ENCODE results near the gene SLC25A34. TPM values are rescaled to one million over a fixed set of nuclear protein-coding genes. Genes with fewer than 3 reads are reported as not detected.
A peak's percentile ranks its signal among the peaks of the same experiment; 100 is the strongest.

Gene SLC25A34
- total RNA-seq, 5 donors from 2014 or later (not counting 1 experiment from before 2014, with no cell fraction given), result 1.8 to 4.1 (median 2.6) TPM

DNA sequence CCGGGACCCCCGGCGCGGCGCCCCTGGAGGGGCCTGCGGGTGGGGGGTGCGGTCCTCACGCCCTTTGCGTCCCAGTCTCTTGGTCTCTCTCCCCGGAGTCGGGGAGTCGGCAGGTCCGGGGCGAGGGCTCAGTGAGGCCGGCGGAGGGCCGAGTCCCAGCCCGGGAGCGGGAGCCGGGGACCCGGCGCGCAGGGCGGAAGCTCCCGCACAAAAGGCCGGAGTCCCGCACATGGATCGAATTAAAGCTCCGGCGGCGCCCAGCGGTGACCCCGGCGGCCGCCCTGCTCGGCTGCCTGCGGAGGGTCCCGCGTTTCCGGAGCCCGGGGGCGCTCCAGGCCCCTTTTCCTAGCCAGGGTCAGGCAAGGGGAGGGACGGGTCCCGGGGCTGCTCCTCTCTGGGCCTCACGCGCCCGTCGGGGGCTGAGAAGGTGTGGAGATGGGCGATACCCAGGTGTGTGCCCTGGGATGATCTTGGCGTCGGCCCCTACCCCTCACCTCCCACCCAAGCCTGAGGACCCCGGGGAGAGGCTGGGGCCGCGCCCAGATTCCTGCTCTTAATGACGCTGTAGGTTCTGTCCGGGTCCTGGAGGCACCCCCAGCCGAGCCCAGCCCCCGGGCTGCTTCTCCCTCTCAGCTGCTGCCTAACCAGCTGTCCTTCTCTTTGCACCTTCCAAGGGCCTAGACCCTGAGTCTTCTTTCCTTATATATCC lies 23.0 kb downstream of the SLC25A34 start:
- H3K27me3 ChIP-seq (replicated peaks in 1 of 2; ENCODE audit: control insufficient read depth in 2 of 2, extremely low read depth in 1 of 2, insufficient read depth in 2 of 2, low read length in 1 of 2), result peaks cover 14 to 63% of the 10 kb centered on the region in 2 experiments
- no peak overlapping the region for H3K27ac ChIP-seq (ENCODE audit: low read length)
- peak overlapping the region in 1 of 2 donors; percentile 57 for H3K4me3 ChIP-seq (ENCODE audit: control insufficient read depth in 1 of 2, extremely low read depth in 1 of 2, low read length in 1 of 2)
- H3K36me3 ChIP-seq (ENCODE audit: control insufficient read depth in 2 of 2, extremely low read depth in 1 of 2, insufficient read depth in 1 of 2, low read length in 1 of 2), result no peaks in the 10 kb centered on the region
- DNase-seq, result no peak
- ChIA-PET CTCF (no interaction called here), POLR2A (no interaction called here)
- Mint-ChIP-seq H3K27ac (no peak overlapping the region), H3K9me3 (no peaks in the 10 kb centered on the region), H3K36me3 (no peaks in the 10 kb centered on the region), H3K27me3 (peaks cover 23 to 57% of the 10 kb centered on the region in 2 donors), H3K4me3 (peak overlapping the region; percentile 46 to 57 (median 53)), H3K4me1 (peaks cover 14 to 23% (median 18%) of the 10 kb centered on the region in 3 donors)
- WGBS (ENCODE audit: insufficient coverage), result 5% methylated on average over 46 of the region's 58 CpGs
- peak; percentile 36 to 45 (median 42) for ATAC-seq (replicated peaks in 1 of 4)
- peaks cover 4 to 33% of the 10 kb centered on the region in 2 experiments for H3K4me1 ChIP-seq (ENCODE audit: control insufficient read depth in 1 of 2, extremely low read depth in 1 of 2, insufficient read depth in 2 of 2, low read length in 2 of 2)
- H3K9me3 ChIP-seq, result no peaks in the 10 kb centered on the region

DNA sequence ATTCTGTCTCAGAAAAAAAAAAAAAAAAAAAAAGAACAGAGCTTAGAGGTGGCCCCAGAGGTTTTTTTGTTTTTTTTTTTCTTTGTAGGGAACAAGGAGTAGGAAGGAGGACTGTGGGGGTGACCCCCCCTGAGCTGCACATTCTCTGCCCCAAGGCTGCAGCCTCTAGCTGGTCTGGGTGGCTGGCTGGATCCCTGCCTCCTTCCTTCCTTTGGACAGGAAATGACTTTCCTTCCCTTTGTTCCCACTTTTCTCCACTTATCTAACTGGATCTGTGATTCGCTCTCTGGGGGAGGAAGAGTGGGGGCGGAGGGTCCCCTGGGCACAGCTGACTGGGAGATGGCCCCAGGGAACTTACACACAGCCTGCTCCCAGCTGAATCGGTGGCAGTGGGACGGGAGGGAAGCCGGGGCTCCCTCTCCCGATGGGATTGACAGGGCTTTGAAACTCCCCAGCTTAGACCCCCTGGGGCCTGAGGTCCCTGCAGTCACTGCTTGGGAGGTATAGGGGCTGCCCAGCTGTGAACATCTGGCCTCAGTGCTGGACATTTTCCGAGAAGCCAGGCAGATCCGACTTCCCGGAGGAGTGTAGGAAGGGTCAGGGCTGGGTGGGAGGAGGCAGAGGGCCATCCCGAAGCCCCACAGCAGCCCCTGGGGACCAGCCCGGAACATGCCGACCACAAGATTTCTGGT lies 24.6 kb downstream of the SLC25A34 start:
- POLR2A ChIA-PET, result interaction anchor here in 1 of 2 donors (0.6 kb wide), 2 partner anchors 24 to 54 kb away, joined by 5 to 7 read pairs; no protein-coding TSS in a partner anchor
- H3K27me3 ChIP-seq (replicated peaks in 1 of 2; ENCODE audit: control insufficient read depth in 2 of 2, extremely low read depth in 1 of 2, insufficient read depth in 2 of 2, low read length in 1 of 2), result peaks cover 12 to 73% of the 10 kb centered on the region in 2 experiments
- no peak for ATAC-seq (replicated peaks in 1 of 4)
- Mint-ChIP-seq H3K36me3 (no peaks in the 10 kb centered on the region), H3K9me3 (no peaks in the 10 kb centered on the region), H3K27ac (no peak overlapping the region), H3K4me1 (peaks cover 14 to 21% (median 17%) of the 10 kb centered on the region in 3 donors), H3K4me3 (no peak overlapping the region), H3K27me3 (peaks cover 23 to 62% of the 10 kb centered on the region in 2 donors)
- 71% methylated on average over 10 of the region's 12 CpGs for WGBS (ENCODE audit: insufficient coverage)
- DNase-seq, result no peak
- CTCF ChIA-PET, result interaction anchor here in 1 of 2 donors (0.6 kb wide), 1 partner anchor 195 kb away, joined by 5 read pairs; no protein-coding TSS in a partner anchor
- H3K36me3 ChIP-seq (ENCODE audit: control insufficient read depth in 2 of 2, extremely low read depth in 1 of 2, insufficient read depth in 1 of 2, low read length in 1 of 2), result no peaks in the 10 kb centered on the region
- H3K9me3 ChIP-seq, result no peaks in the 10 kb centered on the region
- no peak overlapping the region for H3K4me3 ChIP-seq (ENCODE audit: control insufficient read depth in 1 of 2, extremely low read depth in 1 of 2, low read length in 1 of 2)
- H3K27ac ChIP-seq (ENCODE audit: low read length), result no peak overlapping the region
- H3K4me1 ChIP-seq (ENCODE audit: control insufficient read depth in 1 of 2, extremely low read depth in 1 of 2, insufficient read depth in 2 of 2, low read length in 2 of 2), result peaks cover 4 to 32% of the 10 kb centered on the region in 2 experiments

DNA sequence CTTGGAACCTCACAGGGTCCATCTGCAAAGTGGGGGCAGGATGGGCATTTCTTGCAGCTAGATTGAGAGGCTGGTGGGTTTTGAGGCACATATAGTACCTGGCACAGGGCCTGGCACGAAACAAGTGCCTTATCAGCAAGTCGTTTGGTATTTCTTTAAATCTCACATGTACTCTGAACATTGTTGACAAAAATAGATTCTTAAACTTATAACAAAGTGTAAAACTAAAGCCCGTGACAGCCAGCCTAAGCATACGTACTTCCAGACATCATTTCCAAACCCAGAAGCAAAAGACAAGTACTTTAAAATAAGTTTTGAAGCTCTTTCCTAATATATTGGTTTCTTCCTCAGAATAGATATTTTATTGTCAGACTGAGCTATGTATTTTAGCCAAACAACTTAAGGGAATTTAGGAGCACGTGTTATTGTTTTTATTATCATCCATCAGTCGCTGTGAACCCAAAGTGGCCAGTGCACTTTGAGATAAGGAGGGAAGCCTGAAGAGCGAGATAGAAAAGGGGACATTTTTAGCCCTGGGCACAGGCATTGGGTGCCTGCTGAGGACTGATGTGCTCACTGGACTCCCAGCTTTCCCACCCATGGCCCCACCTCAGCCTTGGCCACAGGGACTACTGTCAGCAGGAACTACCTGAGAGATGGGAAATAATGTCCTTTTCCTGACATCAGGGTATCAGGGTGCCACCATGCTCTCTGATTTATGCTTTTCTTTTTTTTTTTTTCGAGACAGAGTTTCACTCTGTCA lies 25.5 kb downstream of the SLC25A34 start:
- POLR2A ChIA-PET, result no interaction called here
- H3K4me1 Mint-ChIP-seq, result peaks cover 8 to 15% (median 8%) of the 10 kb centered on the region in 3 donors
- H3K27ac ChIP-seq (ENCODE audit: low read length), result no peak overlapping the region
- CTCF ChIA-PET, result interaction anchor here in 1 of 2 donors (0.7 kb wide), 1 partner anchor 72 kb away, joined by 6 read pairs; no protein-coding TSS in a partner anchor
- H3K9me3 ChIP-seq, result no peaks in the 10 kb centered on the region
- no peak overlapping the region for H3K4me3 ChIP-seq (ENCODE audit: control insufficient read depth in 1 of 2, extremely low read depth in 1 of 2, low read length in 1 of 2)
- H3K27me3 ChIP-seq (replicated peaks in 1 of 2; ENCODE audit: control insufficient read depth in 2 of 2, extremely low read depth in 1 of 2, insufficient read depth in 2 of 2, low read length in 1 of 2), result peaks cover 12 to 70% of the 10 kb centered on the region in 2 experiments
- 52% methylated on average over 3 of the region's 8 CpGs for WGBS (ENCODE audit: insufficient coverage)
- H3K4me1 ChIP-seq (ENCODE audit: control insufficient read depth in 1 of 2, extremely low read depth in 1 of 2, insufficient read depth in 2 of 2, low read length in 2 of 2), result peaks cover 2 to 25% of the 10 kb centered on the region in 2 experiments
- H3K4me3 Mint-ChIP-seq, result no peak overlapping the region
- no peaks in the 10 kb centered on the region for H3K36me3 ChIP-seq (ENCODE audit: control insufficient read depth in 2 of 2, extremely low read depth in 1 of 2, insufficient read depth in 1 of 2, low read length in 1 of 2)
- H3K9me3 Mint-ChIP-seq, result no peaks in the 10 kb centered on the region
- no peak for ATAC-seq (replicated peaks in 1 of 4)
- no peak overlapping the region for H3K27ac Mint-ChIP-seq
- no peak for DNase-seq
- no peaks in the 10 kb centered on the region for H3K36me3 Mint-ChIP-seq
- peaks cover 18 to 58% of the 10 kb centered on the region in 2 donors for H3K27me3 Mint-ChIP-seq

- CTCF ChIA-PET, result interaction anchor here in 1 of 2 donors (0.7 kb wide), 1 partner anchor 73 kb away, joined by 6 read pairs; no protein-coding TSS in a partner anchor
- H3K27ac Mint-ChIP-seq, result no peak overlapping the region
- peaks cover 0 to 6% (median 5%) of the 10 kb centered on the region in 3 donors for H3K4me1 Mint-ChIP-seq
- DNase-seq (no peak), ATAC-seq (replicated peaks in 1 of 4) (no peak)
- Histone ChIP-seq H3K4me3 (ENCODE audit: control insufficient read depth in 1 of 2, extremely low read depth in 1 of 2, low read length in 1 of 2) (no peak overlapping the region), H3K9me3 (no peaks in the 10 kb centered on the region), H3K36me3 (ENCODE audit: control insufficient read depth in 2 of 2, extremely low read depth in 1 of 2, insufficient read depth in 1 of 2, low read length in 1 of 2) (no peaks in the 10 kb centered on the region), H3K27me3 (replicated peaks in 1 of 2; ENCODE audit: control insufficient read depth in 2 of 2, extremely low read depth in 1 of 2, insufficient read depth in 2 of 2, low read length in 1 of 2) (peaks cover 7 to 63% of the 10 kb centered on the region in 2 experiments), H3K27ac (ENCODE audit: low read length) (no peak overlapping the region), H3K4me1 (ENCODE audit: control insufficient read depth in 1 of 2, extremely low read depth in 1 of 2, insufficient read depth in 2 of 2, low read length in 2 of 2) (peaks cover 2 to 16% of the 10 kb centered on the region in 2 experiments)
- WGBS (ENCODE audit: insufficient coverage), result 72% methylated on average over 6 of the region's 10 CpGs
- H3K9me3 Mint-ChIP-seq, result no peaks in the 10 kb centered on the region
- no peaks in the 10 kb centered on the region for H3K36me3 Mint-ChIP-seq
- peaks cover 14 to 49% of the 10 kb centered on the region in 2 donors for H3K27me3 Mint-ChIP-seq
- H3K4me3 Mint-ChIP-seq, result no peak overlapping the region
- POLR2A ChIA-PET, result no interaction called here
These were observed 26.5 kb downstream of the SLC25A34 start for GRCh38 chr1:15762546-15762945.

- Mint-ChIP-seq H3K4me1 (peaks cover 0 to 2% (median 2%) of the 10 kb centered on the region in 3 donors), H3K9me3 (no peaks in the 10 kb centered on the region), H3K27me3 (peaks cover 14 to 44% of the 10 kb centered on the region in 2 donors), H3K27ac (no peak overlapping the region), H3K36me3 (no peaks in the 10 kb centered on the region), H3K4me3 (no peak overlapping the region)
- no peak overlapping the region for H3K27ac ChIP-seq (ENCODE audit: low read length)
- no peaks in the 10 kb centered on the region for H3K9me3 ChIP-seq
- peaks cover 0 to 3% of the 10 kb centered on the region in 2 experiments for H3K4me1 ChIP-seq (ENCODE audit: control insufficient read depth in 1 of 2, extremely low read depth in 1 of 2, insufficient read depth in 2 of 2, low read length in 2 of 2)
- ChIA-PET POLR2A (no interaction called here), CTCF (no interaction called here)
- H3K36me3 ChIP-seq (ENCODE audit: control insufficient read depth in 2 of 2, extremely low read depth in 1 of 2, insufficient read depth in 1 of 2, low read length in 1 of 2), result no peaks in the 10 kb centered on the region
- WGBS (ENCODE audit: insufficient coverage), result 81% methylated on average over 6 of the region's 10 CpGs
- H3K27me3 ChIP-seq (replicated peaks in 1 of 2; ENCODE audit: control insufficient read depth in 2 of 2, extremely low read depth in 1 of 2, insufficient read depth in 2 of 2, low read length in 1 of 2), result peaks cover 7 to 57% of the 10 kb centered on the region in 2 experiments
- ATAC-seq (replicated peaks in 1 of 4), result no peak
- H3K4me3 ChIP-seq (ENCODE audit: control insufficient read depth in 1 of 2, extremely low read depth in 1 of 2, low read length in 1 of 2), result no peak overlapping the region
- no peak for DNase-seq
These were observed 28.3 kb downstream of the SLC25A34 start for GRCh38 chr1:15764269-15764764.

GRCh38 chr1:15764890-15765289 lies 28.8 kb downstream of the SLC25A34 start:
- Histone ChIP-seq H3K27me3 (replicated peaks in 1 of 2; ENCODE audit: control insufficient read depth in 2 of 2, extremely low read depth in 1 of 2, insufficient read depth in 2 of 2, low read length in 1 of 2) (peaks cover 7 to 51% of the 10 kb centered on the region in 2 experiments), H3K4me3 (ENCODE audit: control insufficient read depth in 1 of 2, extremely low read depth in 1 of 2, low read length in 1 of 2) (no peak overlapping the region), H3K9me3 (no peaks in the 10 kb centered on the region), H3K27ac (ENCODE audit: low read length) (no peak overlapping the region), H3K4me1 (ENCODE audit: control insufficient read depth in 1 of 2, extremely low read depth in 1 of 2, insufficient read depth in 2 of 2, low read length in 2 of 2) (no peaks in the 10 kb centered on the region), H3K36me3 (ENCODE audit: control insufficient read depth in 2 of 2, extremely low read depth in 1 of 2, insufficient read depth in 1 of 2, low read length in 1 of 2) (no peaks in the 10 kb centered on the region)
- peaks cover 9 to 38% of the 10 kb centered on the region in 2 donors for H3K27me3 Mint-ChIP-seq
- no peaks in the 10 kb centered on the region for H3K4me1 Mint-ChIP-seq
- H3K36me3 Mint-ChIP-seq, result no peaks in the 10 kb centered on the region
- ATAC-seq (replicated peaks in 1 of 4) (no peak), DNase-seq (no peak)
- ChIA-PET POLR2A (no interaction called here), CTCF (no interaction called here)
- H3K9me3 Mint-ChIP-seq, result no peaks in the 10 kb centered on the region
- no peak overlapping the region for H3K4me3 Mint-ChIP-seq
- no peak overlapping the region for H3K27ac Mint-ChIP-seq
- WGBS (ENCODE audit: insufficient coverage), result 81% methylated on average over 12 of the region's 15 CpGs
